Measurements from ENCODE around the gene PCSK7.
A peak's percentile ranks its signal among the peaks of the same experiment; 100 is the strongest.
"Not testable (repeated sequence)": the region's sequence is repeated elsewhere in the genome, so short reads cannot be mapped to it uniquely, and the experiment has no call there.

PCSK7 gene, protein sequence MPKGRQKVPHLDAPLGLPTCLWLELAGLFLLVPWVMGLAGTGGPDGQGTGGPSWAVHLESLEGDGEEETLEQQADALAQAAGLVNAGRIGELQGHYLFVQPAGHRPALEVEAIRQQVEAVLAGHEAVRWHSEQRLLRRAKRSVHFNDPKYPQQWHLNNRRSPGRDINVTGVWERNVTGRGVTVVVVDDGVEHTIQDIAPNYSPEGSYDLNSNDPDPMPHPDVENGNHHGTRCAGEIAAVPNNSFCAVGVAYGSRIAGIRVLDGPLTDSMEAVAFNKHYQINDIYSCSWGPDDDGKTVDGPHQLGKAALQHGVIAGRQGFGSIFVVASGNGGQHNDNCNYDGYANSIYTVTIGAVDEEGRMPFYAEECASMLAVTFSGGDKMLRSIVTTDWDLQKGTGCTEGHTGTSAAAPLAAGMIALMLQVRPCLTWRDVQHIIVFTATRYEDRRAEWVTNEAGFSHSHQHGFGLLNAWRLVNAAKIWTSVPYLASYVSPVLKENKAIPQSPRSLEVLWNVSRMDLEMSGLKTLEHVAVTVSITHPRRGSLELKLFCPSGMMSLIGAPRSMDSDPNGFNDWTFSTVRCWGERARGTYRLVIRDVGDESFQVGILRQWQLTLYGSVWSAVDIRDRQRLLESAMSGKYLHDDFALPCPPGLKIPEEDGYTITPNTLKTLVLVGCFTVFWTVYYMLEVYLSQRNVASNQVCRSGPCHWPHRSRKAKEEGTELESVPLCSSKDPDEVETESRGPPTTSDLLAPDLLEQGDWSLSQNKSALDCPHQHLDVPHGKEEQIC

DNA sequence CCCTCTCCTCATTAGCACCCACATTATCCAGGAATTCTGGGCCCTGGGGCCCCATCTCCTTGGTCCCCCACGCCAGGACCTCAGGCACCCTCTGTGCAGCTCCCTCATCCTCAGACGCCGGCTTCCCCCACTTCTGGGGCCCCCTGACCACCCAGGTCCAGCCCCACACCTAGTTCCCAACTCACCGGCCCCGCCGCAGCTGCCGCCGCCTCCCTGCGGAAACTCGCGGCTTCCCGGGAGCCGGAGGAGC lies at the start of gene PCSK7:
TSS of gene PCSK7 (minus strand) at position 232 of the 250 bp plus-strand sequence. CDS start 2,229 bp downstream, outside the sequence.
- DNase-seq = no peak

DNA sequence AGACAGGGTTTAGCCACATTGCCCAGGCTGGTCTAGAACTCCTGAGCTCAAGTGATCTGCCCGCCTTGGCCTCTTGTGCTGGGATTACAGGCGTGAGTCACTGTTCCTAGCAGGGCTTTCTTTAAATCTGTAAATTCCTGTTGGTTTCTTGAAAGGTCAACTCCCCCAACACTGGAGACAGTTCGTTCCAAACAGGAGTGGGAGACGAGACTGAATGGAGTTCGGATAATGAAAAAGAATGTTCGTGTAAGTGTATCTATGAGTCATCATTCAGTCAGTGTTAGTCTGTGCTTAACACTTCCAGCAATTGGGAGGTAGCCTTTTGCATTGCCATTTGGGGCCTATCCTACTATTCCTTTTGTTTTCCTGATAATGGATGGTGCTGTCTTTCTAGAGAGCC lies 49.3 kb upstream of the PCSK7 start:
- no peak for DNase-seq

DNA sequence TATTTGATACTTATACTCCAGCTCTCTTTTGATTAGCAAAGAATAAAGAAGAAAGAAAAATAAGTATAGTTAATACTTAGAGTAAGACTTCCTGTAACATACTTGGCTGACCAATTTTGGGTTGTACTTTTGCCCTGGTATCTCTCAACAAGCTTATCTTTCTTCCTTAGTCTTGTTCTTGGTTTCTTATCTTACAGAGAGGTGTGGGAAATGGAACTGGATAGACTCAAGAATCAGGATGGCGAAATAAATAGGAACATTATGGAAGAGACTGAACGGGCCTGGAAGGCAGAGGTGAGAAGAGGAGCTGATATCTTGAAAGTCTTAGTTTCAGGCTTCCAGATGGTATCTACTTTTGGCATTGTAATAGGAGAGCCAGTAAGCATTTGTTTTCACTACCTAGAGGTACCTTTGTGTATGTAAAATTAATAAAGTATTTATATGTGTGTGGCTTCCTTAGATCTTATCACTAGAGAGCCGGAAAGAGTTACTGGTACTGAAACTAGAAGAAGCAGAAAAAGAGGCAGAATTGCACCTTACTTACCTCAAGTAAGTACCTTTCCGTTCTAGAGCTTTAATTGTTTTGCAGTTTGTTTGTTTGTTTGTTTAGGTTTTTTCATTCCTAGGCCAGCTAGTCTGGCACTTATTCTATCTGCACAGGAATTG lies 48.0 kb upstream of the PCSK7 start:
- no peak for DNase-seq

DNA sequence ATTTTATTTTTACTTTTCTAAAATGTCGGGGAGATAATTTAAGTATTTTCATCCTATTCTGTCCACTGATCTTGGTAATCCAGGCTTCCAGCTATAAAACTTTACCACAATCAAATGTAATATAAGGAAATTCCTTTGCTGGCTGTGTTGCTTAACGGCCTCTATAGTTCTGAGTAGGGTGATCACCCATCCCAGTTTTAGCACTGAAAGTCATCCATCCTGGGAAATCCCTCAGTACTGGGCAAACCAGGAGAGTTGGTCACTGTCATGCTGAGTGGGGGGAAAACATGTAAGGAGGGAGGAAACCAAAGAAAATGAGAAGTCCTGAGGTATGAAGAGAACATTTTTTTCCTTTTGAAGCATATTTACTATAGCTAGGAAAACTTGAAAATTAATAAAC lies 46.5 kb upstream of the PCSK7 start:
- no peak for DNase-seq

DNA sequence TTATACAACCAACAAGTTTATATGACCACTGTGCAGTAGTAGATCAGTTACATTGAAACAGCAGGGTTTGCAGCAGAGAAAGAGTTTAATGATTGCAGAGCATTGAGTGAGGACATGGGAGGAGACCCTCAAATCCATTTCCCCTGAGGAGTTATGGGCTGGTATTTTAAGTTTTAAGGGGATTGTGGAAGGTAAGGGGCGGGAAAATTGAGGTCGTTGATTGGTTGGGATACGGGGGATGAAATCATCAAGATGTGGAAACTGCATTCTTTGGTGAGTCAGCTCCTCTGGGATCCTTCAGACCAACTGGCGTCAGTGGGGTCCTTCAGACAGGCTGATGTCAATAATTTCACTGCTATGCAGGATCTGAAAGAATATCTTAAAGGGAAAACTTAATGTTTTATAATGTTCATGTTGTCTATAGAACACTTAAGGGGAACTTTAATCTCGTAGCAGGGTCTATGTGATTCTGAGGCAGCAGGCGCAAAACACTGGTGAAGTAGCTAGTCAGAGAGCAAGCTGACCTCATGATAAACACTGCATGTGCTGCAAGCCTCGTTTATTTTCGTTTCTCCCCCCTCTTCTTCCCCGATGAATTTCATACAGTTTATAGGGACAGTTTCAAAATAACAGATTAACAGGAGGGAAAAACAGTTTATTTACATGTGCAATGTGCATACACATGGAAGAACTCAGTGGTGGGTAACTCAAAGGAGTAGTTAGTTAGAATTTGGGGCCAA lies 41.8 kb upstream of the PCSK7 start:
- peak; percentile 31 for DNase-seq

DNA sequence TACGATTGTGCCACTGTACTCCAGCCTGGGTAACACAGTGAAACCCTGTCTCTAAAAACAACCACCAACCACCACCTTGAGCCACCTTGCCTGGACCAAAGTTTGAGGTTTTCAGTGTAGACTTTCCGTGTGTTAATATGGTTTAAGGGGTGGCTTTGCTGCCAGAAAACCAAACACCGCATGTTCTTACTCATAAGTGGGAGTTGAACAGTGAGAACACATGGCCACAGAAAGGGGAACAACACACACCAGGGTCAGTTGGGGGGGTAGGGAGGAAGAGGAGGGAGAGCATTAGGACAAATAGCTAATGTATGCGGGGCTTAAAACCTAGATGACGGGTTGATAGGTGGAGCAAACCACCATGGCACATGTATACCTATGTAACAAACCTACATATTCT lies 40.3 kb upstream of the PCSK7 start:
- DNase-seq = peak; percentile 86

DNA sequence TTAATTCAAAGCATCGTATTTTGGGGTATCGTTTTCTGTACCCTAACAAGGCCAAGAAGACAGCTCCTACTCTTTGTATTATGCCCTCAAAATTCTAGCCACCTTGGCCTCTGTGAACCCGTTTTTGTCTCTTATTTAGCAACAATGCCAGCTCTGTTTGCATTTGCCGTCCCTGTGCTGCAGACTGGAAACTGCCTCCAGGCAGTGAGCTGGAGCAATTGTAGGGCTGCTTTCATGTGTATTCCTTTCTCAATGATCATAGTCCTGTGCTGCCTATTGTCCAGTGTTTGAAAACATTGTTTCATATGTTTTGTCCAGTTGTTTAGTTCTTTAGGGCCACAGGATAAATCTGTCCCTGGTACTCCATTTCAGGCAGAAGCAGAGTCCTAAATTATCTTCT lies 39.3 kb upstream of the PCSK7 start:
- DNase-seq = no peak

DNA sequence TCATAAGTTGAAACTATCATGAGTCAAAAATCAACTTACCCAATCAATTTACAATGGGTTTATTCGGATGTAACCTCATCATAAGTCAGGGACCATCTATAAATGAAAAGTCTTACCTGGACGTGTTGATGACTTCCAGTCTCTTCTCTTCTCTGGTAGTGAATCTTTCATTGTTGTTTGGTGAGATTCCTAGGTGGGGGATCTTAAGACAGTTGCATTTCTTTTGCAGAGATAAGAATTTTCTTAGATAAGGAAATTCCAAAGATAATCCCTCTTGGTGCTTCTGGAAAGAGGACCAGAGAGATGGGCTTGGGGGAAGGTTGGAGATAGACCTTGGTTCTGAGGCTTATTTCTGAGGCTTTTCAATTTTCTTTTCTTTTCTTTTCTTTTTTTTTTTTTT lies 38.0 kb upstream of the PCSK7 start:
- DNase-seq = no peak

DNA sequence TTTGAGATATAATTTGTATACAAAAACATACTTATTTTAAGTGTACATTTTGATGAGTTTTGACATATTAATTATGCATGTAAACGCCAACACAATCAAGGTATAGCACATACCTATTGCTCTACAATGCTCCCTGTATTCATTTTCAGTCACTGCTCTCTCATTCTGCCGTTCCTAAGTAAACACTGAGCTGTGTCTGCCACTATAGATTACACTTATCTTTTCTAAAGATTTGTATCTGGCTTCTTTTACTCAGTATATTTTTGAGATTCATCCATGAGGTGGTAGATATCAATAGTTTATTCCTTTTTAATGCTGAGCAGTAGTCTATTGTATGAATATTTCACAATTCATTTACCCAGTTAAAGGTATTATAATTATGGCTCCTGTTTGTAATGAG lies 33.9 kb upstream of the PCSK7 start:
- no peak for DNase-seq

DNA sequence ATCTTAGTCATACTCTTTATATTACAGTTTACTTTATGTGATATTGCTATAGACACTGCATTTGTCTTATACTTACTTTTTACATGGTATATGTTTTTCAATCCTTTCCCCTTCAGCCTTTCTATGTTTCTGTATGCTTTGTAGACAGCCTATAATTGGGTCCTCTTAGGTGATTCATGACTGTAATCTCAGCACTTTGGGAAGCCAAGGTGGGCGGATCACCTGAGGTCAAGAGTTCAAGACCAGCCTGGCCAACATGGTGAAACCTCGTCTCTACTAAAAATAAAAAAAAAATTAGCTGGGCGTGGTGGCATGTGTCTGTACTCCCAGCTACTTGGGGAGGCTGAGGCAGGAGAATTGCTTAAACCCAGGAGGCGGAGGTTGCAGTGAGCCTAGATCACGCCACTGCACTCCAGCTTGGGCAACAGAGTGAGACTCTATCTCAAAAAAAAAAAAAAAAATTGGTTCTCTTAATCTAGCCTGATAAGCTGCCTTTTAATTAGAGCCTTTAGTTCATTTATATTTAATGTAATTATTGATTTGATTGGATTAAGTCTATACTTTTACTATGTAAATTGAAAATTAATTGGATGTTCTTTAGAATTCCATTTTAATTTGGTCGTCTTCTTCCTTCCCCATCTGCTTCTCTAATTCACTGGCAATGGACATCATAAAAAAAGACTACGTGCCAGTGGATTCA lies 32.9 kb upstream of the PCSK7 start:
- DNase-seq = not testable (repeated sequence)

DNA sequence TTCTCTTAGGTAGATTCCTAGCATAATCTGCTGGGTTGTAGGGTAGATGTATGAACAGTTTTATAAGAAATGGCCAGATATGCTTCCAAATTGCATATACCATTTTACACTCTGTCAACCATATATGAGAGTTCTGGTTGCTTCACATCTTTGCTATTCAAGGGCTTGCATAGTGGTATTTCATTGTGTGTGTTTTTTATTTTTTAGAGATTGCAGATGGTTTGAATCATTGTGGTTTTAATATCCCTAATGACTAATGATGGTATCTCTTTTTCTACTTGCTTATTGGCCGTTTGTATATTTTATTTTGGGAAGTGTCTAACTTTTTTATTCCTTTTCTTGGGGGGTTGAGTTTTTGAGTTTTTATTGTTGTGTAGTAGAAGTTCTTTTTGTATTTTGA lies 27.5 kb upstream of the PCSK7 start:
- no peak for DNase-seq

DNA sequence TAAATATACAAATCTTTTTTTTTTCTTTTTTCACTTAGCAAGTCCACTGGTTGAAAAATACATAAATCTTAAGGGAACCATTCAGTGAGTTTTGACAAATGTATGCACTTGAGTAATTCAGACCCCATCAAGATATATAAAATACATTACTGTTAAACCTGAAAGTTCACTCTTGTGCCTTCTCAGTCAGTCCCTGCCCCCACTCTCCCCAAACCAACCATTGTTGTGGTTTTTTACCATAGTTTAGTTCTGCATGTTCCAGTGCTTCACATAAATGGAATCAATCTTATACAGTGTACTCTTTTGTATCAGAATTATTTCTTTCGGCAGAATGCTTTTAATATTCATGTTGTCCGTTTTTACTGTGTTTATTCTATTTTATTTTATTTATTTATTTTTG lies 26.7 kb upstream of the PCSK7 start:
- DNase-seq = no peak

DNA sequence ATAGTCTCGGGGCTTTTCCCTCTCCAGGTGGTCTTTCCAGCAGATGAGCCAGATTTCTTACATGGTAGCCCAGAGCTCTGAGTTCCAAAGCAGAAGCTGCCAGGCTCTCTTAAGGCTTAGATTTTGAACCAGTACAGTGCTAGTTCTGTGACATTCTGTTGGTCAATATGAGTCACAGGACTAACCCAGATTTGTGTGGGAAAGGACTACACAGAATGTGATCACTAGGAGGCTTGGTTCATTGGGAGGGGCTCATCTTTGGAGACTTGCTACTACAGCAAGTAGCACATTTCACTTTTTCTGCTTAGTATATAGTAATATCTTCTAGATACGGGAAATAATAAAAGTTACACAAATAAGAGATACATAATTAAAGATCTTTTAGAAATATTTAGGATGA lies 24.7 kb upstream of the PCSK7 start:
- no peak for DNase-seq

DNA sequence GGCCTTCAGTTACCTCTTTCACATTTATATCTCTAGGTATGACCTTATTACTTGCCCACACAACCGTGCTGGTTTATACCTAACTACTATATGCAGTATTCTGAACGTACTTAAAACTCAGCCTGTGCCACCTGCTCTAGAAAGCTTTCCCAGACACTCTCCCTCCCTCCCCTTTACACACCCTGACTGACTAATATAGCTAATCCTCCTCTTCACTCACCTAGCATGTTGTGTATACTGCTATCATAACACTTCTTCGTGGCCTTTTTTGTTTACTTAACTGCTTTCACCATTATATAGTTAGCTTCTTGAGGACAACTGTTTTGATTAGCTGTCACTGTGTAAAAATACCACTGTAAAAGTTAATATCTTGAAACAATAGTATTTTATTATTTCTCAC lies 24.1 kb upstream of the PCSK7 start:
- no peak for DNase-seq

DNA sequence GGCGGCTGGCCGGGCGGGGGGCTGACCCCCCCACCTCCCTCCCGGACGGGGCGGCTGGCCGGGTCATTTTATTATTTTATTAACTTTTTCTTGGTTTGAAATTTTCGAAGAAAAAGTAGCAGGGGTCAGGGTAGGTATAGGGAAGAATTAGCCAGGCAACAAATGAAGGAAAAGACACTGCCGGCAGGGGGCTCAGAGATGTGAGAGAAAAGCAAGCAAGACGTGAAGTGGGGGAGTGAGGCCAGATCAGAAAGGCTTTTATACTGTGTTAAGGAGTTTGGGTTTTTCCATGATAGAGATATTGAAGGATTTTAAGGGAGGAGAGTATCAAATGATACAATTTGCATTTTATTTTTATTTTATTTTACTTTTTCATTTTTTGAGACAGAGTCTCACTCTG lies 19.6 kb upstream of the PCSK7 start:
- DNase-seq = no peak

DNA sequence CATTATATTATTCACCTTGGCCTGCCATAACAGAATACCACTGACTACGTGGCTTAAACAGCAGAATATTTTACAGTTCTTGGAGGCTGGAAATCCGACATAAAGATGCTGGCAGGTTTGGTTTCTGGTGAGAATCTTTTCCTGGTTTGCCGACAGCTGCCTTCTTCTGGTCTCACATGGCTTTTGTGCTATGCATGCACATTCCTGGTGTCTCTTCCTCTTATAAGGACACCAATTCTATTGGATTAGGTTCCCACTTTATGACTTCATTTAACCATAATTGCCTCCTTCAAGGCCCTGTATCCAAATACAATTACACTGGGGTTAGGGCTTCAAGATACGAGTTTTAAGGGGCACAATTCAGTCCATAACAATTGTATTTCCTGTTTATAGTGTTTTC lies 17.7 kb upstream of the PCSK7 start:
- no peak for DNase-seq

DNA sequence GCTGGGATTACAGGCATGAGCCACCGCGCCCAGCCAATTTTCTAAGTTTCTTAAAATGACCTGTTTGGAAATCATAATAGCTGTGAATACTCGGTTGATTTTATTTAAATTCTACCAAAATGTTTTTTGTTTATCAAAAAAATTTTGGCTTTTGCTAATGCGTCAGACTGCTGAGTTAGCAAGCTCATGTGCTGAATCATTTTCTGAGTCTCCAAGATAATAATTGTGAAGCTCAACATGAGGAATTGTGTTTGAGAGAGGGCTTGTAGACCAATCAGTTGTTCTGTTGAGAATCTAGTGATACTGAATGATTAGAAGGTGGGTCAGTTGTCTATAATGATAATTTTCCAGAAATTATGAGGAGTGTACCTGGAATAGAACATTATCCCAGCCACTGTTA lies 16.5 kb upstream of the PCSK7 start:
- DNase-seq = no peak

DNA sequence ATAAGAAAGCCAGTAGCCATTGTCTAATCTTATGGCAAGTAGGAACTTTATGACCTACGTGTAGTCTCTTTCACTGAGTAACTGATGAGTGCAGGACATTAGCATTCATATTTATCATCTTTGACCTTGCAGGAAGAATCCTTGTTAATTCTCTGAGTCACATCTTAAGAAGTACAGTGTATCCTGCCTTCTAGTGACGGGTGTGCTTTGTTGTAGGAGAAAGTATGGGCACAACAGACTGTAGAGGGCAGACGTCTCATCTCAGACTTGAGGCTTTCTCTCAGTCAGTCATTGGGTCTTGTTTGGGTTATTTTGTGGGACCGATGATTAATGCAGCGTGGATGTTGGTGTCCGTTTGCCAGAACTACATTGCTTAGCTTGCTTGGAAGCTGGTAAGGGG lies 7.4 kb upstream of the PCSK7 start:
- no peak for DNase-seq

DNA sequence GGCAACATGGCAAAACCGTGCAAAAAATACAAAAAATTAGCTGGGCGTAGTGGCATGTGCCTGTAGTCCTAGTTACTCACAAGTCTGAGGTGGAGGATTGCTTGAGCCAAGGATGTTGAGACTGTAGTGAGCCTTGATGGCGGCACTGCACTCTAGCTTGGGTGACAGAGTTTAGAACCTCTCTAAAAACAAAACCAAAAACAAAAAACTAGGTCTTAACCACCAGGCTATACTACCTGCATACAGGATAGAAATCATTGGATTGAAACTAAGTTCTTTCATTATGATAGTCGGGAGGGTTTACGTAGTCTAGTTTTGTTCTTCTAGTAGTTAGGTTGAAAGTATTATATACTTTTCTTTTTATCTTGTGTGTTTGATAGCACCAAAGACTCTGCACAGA lies 6.3 kb upstream of the PCSK7 start:
- no peak for DNase-seq

DNA sequence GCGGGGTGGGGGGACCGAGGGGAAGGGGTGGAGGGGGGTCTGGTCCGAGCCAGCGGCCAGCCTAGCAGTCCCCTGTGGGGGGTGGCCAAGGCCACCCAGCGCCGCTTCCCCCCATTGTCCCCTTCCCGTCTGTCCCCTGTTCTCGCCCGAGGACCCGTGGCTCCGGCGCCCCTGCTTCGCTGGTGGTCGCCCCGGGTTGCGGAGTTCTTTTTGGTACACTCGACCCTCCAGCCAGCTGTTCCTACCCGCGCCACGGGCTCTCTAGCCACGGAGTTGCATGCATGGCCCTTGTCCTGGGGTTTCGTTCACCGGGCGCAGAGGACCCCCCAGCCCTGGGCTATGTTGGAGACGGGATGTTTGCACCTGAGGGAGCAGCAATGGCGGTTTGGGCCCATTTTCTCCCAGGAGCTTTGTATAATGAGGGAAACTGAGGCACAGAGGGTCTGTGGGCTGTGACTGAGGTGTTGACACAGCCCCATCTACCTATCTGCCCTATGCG lies 1.1 kb upstream of the PCSK7 start:
- no peak for DNase-seq

DNA sequence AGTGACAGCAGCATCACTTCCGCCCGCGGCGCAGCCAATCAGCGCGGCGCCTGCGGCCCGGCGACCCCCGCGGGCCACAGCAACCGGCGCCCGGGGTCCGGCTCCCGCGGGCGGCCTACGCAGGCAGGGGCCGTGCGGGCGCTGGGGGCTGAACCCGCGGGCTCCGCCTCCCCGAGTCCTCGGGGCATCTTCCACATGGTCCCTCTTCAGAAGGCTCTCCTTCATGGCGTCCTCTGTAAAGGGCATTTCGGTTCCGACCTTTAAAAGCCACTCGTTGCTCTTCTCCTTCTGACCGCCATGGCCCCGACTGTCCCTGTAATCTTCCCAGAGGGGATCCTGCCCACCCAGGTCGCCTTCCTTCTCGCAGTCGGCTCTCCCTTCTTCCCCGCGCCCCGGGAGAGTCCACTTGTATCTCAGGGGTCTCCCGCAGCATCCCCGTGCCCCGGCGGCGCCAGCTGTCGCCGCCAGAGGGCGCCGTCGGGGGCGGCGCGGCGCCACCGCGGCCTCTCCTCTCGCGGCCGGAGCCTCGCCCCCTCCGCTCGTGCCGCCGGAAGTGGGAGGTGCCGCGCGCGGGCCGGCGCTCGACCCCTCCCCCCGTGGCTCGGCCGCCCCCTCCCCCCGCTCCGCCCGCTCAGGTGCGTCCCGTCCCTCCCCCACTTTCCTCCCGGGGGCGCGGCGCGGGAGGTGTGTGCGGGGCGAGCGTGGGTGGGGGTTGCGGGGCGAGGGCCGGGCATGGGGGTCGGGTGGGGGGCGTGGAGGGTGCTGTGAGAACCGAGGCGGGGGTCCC lies 412 bp upstream of the PCSK7 start, which contains the start of gene RNF214:
TSS of gene RNF214 (plus strand) at position 580 of the 787 bp plus-strand sequence. CDS start 1,602 bp downstream, outside the sequence.
- DNase-seq = peak; percentile 65

All from MV-4-11 (cell line).